HG02610 (cell line): ENCODE data around the gene NPY4R.
"Not testable (repeated sequence)": the region's sequence is repeated elsewhere in the genome, so short reads cannot be mapped to it uniquely, and the experiment has no call there.

Source experiments
- ATAC-seq: cut with Tn5 transposase; IDR thresholded peaks from one replicate; pipeline ENCODE4 v1.9.1; 2021; ENCODE audit warnings: mild to moderate bottlenecking, moderate library complexity; ENCODE audit not compliant: unreplicated experiment

The NPY4R gene, protein sequence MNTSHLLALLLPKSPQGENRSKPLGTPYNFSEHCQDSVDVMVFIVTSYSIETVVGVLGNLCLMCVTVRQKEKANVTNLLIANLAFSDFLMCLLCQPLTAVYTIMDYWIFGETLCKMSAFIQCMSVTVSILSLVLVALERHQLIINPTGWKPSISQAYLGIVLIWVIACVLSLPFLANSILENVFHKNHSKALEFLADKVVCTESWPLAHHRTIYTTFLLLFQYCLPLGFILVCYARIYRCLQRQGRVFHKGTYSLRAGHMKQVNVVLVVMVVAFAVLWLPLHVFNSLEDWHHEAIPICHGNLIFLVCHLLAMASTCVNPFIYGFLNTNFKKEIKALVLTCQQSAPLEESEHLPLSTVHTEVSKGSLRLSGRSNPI

DNA sequence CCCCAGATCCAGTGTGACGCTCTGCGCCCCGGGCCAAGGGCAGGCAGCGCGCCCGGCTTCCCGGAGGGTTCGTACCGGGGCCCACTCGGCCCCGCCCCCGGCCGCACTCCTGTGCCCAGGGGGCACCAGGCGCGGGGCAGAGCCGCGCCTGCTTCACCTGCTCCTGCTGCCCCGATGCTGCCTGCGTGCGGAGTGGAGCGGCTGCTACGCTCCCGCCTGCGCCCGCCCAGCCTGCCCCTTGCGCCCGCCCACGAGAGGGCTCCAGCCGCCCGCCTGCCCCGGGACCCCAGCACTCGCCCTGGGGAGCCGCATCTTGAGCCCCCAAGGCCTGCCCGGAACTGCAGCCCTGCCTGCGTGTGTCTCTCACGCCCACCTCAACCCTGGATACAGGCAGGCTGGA lies at the start of gene NPY4R:
NPY4R (minus strand) TSS at position 194 of the 400 bp plus-strand sequence. CDS start 3,323 bp downstream, outside the sequence.
- ATAC-seq, result not testable (repeated sequence)

DNA sequence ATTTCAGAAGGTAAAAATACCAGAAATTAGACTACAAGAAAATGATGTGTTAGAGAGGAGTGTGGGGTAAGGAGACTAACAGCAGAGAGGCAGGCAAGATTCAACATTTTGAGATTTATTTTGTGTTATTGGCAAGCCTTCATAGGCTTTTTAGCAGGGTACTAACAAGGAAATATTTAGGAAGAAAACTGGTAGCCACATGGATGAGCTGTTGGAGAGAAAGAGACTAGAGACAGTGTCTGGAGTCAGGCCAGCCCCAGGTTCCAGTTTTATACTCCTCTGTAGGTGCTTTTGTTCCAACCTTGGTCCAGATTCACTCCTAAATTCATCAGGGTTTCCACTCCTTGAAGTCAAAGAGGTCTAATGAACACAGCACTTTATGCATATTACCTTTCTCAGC lies 49.6 kb upstream of the NPY4R start:
- no peak for ATAC-seq

DNA sequence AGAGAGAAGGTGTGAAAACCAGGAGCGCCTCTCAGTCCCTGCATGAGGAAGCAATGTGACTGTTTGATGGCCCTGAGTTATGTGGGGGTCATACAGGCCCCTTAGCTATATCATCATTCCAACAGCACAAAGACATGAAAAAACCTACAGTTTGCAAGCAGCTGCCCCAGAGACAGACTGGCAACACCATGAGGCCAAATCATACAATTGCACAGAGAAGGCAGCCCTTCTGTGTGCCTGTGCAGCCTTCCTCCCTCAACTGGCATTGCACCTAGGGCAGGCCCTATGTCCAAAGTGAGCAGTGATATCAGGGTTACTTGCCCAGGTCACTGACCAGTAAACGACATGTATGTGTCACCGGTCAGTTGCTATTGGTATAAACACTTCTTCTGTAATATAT lies 49.1 kb upstream of the NPY4R start:
- ATAC-seq, result no peak

DNA sequence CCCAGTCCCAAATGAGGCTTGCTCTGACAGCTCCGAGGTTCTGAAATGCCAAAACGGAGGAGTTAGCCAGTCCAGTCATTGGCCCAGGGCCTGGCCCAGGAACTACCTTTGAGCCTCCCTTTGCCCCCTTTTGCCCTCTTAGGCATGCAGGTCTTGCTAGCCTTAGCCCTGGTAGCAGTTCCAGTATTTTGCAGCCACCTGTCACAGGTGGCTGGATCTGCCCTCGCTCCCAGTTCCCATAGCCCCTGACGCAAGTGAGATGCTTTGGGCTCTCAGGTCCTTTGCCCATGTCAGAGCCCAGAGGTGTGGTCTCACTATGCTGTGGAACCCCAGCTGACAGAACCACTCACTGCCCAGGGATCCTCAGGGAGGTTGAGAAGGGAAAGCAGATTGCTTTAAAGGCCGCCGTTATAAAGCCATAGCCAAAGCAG lies 48.7 kb upstream of the NPY4R start:
- ATAC-seq, result no peak

DNA sequence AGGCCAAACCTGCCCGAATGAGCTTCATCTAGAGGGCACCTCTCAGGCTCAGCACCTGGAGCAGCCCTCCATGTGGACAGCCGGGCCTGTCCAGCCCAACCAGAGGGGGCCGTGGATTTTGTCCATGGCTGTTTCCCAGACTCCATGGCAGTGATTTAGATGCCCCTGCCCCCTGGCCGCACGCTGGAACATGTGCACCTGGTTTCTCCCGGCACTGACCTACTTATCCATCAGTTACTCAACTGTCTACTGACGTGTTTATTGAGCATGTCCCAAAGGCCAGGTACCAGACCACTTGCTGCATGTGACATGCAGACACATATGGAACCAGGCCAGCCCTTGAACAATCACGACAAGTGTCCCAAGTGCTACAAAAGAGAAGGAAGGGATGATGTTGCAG lies 47.6 kb upstream of the NPY4R start:
- ATAC-seq, result not testable (repeated sequence)

DNA sequence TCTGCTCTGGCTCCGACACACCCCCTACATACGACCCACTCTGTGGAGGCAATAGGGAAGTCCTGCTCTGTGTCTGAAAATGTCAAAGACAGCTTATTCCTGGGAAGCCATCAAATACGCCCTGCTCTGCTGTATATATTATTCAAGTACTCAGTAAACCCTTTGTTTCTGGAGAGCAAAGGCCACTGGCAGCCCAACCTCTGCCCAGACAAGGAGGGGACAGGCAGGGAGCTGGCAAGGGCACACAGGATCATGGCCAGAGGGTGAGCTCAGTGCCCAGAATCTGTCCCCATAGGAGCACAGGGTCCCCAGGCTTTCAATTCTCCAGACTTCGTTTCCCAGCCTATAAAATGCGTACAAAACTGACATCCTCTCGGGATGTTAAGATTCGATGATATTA lies 47.0 kb upstream of the NPY4R start:
- ATAC-seq, result not testable (repeated sequence)

DNA sequence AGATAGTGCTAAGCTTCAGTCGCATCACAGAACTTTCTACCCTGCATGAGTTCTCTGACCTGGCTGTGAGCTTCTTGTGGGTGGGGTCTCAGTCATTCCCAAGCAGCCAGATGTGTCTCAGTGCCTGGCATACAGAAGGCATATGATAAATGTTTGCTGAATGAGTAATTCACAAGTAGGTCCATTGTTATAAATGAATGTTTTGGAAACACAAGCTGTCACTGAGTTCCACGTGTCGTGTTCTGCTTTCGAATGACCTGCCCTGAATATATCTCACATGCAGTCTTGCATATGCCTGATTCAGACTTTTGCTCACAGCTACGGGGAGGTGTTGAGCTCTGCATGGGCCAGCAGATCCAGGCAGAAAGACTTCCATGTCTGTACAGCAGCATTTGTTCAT lies 46.2 kb upstream of the NPY4R start:
- ATAC-seq, result not testable (repeated sequence)

DNA sequence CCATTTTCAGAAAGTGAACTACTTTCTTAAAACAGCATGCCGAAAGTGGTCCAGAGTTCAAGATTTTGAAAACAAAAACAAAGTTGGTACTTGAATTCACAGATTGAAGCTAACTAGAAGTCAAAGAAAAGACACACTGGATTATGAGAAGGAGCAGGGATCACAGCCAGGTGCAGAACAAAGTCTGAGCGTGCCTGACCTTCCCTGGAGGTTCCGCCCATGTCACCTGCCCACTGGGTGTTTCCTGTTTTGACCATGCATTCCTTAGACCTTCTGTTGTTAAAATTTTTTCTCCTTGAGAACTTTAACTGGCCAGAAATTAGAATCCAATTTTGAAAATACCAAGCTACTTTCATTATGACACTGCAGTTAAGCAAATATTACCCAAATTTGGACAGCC lies 34.2 kb upstream of the NPY4R start:
- ATAC-seq, result not testable (repeated sequence)

DNA sequence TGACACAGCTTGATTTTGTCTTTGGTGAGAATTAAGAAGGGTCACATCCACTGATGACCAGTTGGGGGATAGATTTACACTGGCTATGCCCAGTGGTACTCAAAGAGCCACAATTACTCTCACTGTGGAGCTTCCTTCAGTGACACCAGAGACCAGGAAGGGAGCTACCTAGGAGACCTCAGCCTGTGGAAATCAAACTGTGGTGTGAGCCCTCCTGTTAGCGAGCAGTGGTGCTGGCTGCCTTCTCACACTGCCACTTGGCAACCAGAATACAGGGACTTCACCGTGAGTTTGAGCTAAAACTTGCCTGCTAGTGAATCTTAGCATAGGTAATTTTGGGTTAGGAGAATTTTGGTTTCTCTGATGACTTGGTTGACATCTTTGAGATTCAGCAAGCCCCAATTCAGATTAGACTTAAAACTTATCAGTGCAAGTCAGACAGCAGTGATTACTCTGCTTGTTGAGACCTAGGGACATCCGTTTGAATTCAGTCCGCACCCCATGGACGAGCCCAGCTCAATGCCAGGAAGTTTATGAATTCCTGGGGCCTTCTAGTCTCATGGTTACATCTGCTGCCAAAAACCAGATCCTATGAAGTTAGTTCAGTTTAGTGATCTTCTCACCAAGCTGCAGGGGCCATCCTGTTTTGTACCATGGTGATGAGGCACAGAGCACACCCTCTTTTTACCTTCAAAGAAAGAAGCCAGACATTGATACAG lies 33.4 kb upstream of the NPY4R start:
- not testable (repeated sequence) for ATAC-seq

DNA sequence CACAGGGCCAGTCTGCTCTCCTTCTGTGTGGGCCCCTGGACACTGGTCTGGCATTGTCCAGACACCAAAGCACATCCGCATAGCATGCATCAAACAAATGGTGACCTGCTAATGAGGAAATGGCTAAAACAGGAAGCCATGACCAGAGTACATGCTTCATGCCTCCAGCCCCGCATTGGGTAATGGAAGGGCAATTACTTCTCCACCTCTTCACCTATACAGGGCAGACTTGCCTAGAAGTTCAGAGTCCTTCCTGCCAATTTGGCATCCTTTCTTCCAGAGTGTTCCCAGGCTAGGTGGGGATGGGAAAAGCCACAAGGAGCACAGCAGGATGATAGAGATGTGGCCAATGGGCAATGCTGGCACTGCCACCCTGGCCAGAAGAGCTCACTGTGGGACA lies 32.1 kb upstream of the NPY4R start:
- ATAC-seq, result not testable (repeated sequence)

DNA sequence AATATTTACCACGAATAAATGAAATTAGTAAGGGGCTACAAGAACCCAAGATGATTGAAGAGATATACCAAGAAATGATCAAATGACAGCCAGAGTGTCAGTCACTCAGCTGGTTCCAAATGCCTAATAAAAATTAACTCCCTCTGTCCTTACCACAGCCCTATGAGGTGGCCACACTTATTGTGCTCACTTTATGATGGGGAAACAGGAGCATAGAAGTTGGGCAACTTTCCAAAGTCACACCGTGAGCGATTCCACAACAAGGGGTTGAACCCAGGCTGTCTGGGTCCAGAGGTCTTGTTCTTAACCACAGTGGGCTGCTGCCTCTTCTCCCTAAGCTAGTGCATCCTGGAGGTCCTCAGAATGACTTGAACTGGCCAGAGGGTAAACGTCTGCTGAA lies 31.6 kb upstream of the NPY4R start:
- not testable (repeated sequence) for ATAC-seq

DNA sequence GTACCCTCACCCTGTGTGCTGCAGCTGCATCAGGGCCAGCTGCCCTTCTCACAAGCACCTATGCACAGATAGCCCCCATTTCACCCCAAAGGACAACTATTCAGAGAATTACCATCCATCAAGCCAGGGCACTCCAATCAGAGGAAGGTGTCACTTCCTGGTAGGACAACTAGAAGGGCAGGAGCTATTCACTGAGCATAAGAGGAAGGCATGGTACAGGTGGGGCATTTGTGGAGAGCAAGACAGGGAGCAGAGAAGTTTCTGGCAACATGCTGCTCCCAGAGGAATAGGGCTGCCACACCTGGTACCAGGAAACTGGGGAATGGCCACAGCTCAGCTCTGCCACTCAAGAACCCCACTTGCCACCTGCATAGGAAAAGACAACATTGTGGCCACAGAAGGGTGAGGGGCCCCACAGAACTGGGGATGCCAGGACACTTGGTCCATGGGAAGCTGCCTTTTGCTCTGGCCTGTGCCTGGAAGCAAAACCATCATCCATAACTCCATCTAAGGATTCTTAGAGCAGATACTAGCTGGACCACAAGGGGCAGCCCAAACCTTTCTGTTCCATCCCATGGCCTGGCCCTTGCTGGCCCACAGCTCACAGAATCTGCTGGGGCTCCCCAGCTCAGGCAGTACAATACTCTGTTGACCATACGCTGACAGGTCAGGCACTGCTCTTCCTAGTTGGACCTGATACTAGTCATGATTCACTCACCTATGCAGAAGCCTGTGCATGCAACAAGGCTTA lies 25.8 kb upstream of the NPY4R start:
- ATAC-seq, result not testable (repeated sequence)

DNA sequence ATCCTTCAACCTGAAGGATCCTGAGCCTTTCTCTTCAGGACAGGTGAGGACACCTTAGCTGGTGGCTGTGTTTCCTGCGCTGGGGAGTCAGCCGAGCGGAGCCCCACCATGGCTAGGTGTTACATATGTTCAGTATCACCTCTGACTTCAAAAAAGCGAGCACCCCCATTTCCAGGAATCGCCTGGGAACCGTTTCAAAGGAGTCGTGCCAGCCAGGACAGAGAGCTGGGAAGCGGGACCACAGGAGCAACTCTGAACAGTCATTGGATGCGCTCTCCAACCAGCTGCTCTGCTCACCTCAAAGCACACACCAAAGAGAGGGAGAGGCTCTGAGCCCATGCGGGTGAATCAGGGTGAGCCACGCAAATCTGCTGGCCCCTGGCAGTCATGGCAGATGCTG lies 24.5 kb upstream of the NPY4R start:
- ATAC-seq, result not testable (repeated sequence)

DNA sequence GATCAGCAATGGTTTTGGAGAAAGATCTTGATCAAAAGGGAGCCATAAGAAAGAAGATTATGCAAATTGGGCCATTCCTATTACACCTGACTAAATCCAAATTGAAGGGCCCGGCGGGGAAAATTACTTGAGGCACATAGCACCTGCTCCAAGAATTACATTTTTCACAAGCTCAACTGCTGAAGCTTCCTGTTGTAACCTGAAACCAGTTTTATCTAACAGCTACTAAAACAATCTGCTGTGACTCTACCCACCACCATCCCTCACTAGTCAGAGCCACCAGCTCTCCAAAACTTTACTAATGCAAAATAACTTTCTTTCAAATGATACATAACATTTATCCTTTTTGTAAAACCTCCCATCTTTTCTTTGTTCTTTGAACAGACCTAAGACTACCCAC lies 20.7 kb upstream of the NPY4R start:
- ATAC-seq, result not testable (repeated sequence)

DNA sequence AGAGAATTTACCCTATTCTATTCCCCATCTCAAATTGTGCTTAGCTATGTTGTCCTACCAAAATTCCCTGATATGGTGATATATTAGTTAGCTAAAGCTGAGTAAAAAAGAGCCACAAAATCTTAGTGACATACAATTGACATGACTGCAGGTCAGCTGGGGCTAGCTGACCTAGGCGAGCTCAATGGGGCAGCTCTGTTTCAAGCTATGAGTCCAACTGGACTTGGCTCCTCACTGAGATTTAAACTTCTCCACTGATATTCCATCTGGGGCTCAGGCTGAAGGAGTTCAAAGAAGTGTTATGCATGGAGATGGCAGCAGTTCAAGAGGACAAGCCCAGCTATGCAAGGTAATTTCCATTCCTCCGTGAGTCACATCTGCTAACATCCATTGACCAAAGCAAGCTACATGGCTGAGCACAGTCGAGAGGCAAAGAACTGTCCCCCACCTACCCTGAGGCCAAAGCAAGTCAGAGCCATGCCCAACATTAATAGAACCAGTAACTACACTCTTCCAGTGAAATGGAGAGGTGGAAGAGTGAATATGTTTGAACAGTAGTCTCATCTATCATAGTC lies 9.1 kb upstream of the NPY4R start:
- not testable (repeated sequence) for ATAC-seq

DNA sequence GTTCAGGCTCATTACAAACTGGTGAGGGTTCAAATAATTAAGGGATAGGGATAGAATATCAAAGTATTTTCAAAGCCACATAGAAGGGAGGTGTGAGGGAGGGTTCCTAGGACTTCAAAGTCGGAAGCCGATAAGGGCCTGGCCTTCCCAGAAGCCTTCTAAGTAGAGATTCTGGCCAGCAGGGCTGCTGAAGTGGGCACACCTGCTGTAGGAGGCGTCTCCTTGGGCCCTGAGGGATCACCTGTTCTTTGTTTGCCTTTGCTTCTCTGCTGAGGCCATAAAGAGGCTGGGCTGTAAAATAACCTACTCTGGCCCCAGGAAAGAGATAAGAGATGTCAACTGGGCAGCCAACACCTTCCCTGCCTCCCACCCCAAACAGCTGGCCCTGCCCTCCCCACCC lies 8.0 kb upstream of the NPY4R start:
- not testable (repeated sequence) for ATAC-seq

DNA sequence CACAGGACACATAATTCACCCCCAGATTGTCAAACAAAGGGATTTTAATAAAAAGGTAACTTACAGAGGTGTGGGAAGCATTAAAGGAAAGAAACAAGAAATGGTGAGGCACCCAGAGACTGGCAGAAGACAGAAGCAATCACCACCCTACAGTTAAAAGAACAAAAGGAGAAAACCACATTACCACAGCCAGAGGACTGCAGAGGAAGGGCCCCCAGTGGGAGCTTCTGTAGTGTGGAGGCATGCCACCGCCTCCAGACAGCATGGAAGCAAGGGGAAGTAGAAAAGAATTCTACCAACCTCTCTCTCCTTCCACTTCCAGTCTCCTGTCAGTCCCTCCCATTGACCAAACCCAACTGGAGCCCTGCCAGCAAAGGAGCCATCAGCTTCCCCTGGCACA lies 4.4 kb upstream of the NPY4R start:
- ATAC-seq, result not testable (repeated sequence)

DNA sequence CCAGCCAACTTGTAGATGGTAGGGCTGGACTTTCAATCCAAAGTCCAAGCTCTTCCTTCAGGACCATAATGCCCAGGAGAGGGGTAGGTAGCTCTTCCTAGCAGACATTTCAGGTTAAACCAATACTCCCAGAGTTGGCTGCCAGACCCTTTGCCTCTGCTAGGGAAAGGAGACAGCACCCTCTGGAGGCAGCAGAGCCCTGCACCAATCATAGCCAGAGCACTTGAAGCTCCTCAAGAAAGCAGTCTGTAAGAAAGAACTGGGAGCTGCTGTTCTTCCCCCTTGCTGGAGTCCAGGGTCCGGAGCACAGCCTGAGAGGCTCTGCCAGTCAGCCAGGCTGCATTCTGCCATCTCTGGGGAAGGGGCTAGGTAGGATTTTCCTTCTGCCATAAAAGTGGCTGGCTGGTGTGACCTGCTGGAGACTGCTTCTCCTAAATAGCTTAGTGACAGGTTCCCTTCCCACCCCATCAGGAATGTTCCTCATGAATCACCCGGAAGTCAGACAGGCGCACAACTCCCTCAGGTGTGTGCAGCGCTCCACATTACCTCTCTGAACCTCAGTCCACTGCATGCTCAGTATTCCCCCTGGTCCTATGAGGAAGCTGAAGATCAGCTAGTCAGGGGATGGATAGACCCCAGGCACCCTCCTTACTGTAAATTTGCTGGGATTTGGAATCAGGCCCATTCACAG lies 2.5 kb upstream of the NPY4R start:
- not testable (repeated sequence) for ATAC-seq

DNA sequence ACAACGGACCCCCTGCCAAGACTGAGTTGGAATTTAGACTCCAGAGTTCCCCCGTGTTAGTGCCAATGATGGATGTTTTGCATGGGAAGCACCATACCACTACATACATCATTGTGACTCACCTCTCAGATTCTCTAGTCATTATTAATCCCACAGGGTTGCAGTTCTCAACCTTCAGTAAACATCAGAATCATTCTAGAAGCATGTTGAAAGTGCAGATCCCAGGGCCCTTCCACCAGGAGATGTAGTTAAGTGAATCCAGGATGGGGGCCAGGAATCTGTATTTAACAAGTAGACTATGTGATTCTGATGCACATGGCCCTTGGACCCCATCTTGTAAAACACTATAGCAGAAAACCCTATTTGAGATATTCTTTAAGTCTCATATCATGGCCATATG lies 2.1 kb downstream of the NPY4R start:
- not testable (repeated sequence) for ATAC-seq

DNA sequence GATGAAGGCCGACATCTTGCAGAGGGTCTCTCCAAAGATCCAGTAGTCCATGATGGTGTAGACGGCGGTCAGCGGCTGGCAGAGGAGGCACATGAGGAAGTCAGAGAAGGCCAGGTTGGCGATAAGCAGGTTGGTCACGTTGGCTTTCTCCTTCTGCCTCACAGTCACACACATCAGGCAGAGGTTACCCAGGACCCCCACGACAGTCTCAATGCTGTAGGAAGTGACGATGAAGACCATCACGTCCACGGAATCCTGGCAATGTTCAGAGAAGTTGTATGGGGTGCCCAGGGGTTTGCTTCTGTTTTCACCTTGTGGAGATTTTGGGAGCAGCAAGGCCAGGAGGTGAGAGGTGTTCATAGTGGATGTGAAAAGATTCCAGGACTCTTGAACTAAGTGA lies 3.5 kb downstream of the NPY4R start:
- not testable (repeated sequence) for ATAC-seq
